Endometrium (tissue), 2 donors: ENCODE results near the gene PKMYT1.
"Not testable (repeated sequence)": the region's sequence is repeated elsewhere in the genome, so short reads cannot be mapped to it uniquely, and the experiment has no call there.

Experiments
- FAIRE-seq: peaks from 2 replicates; lab custom pipeline; 2012; peaks lifted over from hg19 to GRCh38; lab: Jason Lieb, UNC
- donor health status: control.
- donor health status: control.

The PKMYT1 gene

DNA sequence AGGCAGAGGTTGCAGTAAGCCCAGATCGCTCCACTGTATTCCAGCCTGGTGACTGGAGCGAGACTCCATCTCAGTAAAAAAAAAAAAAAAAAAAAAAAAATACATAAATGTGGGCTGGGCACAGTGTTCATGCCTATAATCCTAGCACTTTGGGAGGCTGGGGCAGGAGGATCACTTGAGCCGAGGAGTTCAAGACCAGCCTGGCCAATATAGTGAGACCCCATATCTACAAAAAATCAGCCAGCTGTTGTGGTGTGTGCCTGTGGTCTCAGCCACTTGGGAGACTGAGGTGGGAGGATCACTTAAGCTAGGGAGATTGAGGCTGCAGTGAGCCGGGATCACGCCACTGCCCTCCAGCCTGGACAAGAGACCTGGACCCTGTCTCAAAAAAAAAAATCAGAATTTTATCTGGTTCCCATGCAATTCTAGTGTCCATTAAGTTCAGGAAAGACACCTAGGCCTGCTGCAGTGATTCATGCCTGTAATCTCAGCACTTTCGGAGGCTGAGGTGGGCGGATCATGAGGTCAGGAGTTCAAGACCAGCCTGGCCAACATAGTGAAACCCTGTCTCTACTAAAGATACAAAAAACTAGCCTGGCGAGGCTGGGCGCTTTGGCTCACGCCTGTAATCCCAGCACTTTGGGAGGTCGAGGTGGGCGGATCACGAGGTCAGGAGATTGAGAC is 48.9 kb downstream of the PKMYT1 start:
- FAIRE-seq: not testable (repeated sequence)

DNA sequence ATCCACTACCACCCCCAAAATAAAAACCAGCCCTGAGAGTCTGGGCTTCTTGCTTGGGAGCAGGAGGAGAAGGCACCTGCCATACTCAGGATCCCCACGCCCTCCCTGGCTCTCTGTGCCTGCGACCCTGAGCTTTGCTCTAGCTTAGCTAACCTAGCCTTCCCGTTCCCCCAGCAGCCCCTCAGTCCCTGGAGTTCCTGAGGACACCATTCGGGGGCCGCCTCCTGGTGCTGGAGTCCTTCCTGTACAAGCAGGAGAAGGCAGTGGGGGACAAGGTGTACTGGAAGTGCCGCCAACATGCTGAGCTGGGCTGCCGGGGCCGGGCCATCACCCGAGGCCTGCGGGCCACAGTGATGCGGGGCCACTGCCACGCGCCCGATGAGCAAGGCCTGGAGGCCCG is 50.0 kb downstream of the PKMYT1 start:
- FAIRE-seq: no peak

DNA sequence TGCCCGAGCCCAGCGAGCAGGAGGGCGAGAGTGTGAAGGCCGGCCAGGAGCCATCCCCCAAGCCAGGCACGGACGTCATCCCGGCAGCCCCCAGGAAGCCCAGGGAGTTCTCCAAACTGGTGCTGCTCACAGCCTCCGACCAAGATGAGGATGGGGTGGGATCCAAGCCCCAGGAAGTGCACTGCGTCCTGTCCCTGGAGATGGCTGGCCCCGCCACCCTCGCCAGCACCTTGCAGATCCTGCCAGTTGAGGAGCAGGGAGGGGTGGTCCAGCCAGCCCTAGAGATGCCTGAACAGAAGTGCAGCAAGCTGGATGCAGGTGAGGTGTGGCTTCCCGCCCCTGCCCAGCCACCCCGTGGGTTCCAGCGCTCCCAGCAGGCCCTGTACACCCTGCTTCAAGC is 50.6 kb downstream of the PKMYT1 start:
- FAIRE-seq: no peak

DNA sequence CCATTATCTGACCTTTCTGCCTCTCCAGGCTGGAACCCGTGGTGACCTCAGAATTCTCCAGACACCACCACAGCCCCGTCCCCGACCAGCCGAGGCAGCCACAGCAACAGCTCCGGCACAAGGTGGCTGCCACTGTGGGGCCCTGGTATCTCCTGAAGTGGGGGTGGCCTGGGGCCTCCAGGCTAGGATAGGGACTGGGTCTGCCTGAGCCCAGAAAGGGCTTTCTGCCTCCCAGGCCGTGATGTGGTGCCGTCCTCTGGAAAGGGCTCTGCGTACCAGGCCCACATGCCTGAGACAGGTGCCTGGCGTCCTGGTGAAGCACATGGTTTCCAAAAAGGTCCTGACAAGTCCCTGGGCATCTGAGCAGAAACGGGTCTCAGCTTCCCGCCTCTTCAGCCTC is 51.5 kb downstream of the PKMYT1 start:
- FAIRE-seq: no peak

DNA sequence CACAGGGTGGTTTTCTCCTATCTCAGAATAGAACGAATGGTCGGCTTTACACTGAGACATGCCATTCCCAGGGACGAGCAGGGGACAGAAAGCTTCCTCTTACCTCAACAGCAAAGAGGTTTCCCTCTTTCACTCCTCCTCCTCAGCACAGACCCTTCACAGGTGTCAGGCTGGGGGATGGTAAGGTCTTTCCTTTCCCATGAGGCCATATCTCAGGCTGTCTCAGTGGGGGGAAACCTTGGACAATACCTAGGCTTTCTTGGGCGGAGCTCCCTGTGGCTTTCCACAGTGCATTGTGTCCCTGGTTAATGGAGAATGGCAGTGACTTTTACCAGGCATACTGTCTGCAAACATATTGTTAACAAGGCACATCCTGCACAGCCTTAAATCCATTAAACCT is 52.1 kb downstream of the PKMYT1 start:
- FAIRE-seq: not testable (repeated sequence)

DNA sequence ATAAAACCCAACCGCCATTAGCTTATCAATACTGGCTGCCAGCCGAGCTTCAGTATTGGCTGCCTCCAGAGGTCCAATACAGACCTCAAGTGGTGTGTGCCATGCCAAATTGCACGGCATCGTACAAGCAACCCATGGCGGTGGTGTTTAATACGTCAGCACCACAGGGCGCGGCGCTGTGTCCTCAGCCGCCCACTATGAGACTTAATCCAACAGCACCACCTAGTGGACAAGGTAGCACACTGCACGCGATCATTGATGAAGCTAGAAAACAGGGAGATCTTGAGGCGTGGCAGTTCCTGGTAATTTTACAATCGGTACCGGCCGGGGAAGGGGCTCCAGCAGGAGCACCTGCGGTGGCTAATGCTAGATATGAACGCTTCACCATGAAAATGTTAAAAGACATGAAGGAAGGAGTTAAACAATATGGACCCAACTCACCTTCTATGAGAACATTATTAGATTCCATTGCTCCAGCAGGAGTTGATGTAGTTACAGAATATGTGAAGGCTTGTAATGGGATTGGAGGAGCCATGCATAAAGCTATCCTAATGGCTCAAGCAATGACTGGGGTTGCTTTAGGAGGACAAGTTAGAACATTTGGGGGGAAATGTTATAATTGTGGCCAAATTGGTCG is 53.1 kb downstream of the PKMYT1 start:
- no peak for FAIRE-seq

DNA sequence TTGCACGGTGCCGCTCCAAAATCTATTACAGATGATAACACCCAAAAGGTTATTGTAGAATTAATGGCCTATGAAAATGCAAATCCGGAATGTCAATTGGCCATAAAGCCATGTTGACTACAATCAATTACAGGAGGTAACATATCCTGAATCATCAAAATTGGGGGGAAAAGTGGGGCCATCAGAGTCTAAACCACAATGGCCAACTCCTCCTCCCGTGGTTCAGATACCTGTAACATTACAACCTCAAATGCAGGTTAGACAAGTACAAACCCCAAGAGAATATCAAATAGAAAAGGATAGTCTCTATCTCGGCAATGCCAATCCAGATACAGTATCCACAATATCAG is 53.6 kb downstream of the PKMYT1 start:
- no peak for FAIRE-seq

DNA sequence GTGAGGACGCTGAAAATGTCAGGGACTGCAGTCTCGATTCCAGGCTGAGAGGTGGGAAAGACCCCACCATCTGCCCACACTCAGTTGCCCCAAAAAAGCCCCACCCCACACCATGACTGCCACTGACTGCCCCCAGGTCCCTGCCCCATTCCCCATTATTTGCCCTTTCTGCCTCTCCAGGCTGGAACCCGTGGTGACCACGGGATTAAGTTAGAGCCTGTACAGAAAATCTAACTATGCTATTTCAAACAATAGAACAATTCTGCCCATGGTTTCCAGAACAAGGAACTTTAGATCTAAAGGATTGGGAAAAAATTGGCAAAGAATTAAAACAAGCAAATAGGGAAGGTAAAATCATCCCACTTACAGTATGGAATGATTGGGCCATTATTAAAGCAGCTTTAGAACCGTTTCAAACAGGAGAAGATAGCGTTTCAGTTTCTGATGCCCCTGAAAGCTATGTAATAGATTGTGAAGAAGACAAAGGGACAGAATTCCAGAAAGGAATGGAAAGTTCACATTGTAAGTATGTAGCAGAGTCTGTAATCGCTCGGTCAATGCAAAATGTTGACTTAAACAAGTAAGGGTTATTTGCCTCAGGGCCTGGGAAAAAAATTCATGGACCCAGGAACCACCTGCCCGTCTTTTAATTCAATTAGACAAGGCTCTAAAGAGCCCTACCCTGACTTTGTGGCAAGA is 54.1 kb downstream of the PKMYT1 start:
- no peak for FAIRE-seq

DNA sequence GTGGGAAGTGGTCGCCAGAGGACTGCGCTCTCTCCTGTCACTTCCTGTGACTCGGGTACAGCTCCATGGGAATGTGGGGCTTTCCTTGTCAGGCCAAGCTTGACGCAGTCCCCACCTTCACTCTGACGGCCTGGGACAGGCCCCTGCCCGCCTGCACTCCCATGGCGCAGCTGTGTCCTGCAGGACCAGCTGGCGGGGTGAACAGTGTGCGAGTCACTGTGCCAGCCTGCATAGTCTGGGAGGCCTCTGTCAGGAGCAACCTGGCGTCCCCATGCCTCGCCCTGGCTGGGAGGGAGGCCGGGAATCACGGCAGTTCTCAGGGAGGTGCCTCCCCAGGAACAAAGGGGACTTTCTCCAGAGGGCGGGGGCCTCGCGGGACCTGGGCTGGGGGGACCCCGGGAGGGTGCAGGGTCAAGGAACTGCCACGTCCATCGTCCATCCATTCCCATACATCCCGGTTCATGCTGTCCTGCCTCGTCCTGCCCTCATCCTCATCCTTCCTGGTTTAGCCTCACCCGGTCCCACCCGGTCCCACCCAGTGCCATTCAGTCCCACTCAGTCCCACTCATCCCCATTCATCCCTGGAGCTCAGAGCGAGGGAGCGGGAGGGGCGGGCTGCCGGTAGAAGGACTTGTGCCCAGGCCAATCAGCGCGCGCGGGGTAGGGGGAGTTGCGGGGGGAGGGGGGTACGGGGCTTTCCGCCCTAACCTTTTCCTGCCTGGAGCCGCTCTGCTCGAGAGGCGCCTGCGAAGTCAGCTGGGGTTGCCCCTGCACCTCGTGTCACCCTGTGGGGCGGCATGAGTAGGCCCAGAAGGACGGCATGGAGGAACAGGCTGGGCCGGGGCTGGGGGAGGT is 55.1 kb downstream of the PKMYT1 start:
- FAIRE-seq: no peak

DNA sequence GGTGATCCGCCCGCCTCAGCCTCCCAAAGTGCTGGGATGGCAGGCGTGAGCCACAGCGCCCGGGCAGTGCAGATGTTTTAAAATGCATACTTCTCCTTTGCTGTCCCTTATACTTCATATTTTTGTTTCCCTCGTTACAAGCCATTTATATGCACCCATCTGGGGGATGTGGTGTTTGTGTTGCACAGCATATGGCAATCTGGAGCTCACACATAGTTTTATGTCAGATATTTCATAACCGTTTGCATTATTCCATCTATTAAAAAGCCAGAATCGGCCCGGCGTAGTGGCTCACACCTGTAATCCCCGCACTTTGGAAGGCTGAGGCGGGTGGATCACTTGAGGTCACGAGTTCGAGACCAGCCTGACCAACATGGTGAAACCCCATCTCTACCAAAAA is 56.8 kb downstream of the PKMYT1 start:
- no peak for FAIRE-seq
